ENCODE data around the gene GNL3. TPM values are rescaled to one million over a fixed set of nuclear protein-coding genes. Genes with fewer than 3 reads are reported as not detected.

Gene GNL3
- total RNA-seq, 2 experiments from 2014 or later, result 198 to 200 TPM

DNA sequence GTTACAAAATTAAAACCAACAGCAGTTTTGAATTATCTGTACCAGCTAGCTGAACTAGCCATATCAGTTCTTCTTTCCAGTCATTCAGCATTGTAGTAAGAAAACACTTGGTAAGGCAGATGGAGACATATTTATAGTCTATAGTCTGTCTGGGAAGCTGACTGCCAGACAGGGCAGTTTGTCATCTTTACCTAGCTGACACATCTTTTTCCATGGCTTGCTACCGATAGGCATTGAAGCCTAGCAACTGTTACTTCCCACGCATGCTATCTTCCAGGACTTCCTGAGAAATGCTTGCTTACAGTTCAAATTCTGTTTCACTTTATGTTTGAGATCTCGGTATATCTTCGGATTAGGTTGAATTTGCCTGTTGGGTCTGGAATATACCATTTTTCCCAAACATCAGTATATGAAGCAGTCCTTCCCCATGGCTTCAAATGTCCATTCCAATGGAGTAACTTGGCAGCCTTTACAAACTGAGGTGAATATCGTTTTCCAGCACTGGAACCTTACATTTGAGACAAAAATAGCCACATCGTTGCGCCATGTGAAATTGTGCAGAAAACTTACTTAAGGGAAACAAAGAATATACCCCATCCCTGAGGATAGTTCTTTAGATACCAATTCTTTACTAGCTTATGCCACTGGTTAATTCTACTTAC lies 8.8 kb downstream of the GNL3 start:
- DNase-seq, result no peak
- intact Hi-C loops (cut with micrococcal nuclease), result no loop called here
- H3K27ac Mint-ChIP-seq, result peak overlapping the region; percentile 35
- no peaks in the 10 kb centered on the region for H3K9me3 Mint-ChIP-seq
- H3K4me3 Mint-ChIP-seq, result no peak overlapping the region
- ChIA-PET POLR2A (interaction anchor here (1.1 to 10.1 kb wide), 4 partner anchors 8 to 11 kb away, joined by 5 to 101 read pairs (median 11); partner anchors contain the start of genes GLT8D1, GNL3 and SPCS1), CTCF (no interaction called here)
- H3K27me3 Mint-ChIP-seq, result no peaks in the 10 kb centered on the region
- no peak for ATAC-seq
- peaks cover 49% of the 10 kb centered on the region for H3K4me1 Mint-ChIP-seq (ENCODE audit: low read depth)
- peaks cover 61% of the 10 kb centered on the region for H3K36me3 Mint-ChIP-seq (ENCODE audit: low read depth)
- TF ChIP-seq, protein P1, sequence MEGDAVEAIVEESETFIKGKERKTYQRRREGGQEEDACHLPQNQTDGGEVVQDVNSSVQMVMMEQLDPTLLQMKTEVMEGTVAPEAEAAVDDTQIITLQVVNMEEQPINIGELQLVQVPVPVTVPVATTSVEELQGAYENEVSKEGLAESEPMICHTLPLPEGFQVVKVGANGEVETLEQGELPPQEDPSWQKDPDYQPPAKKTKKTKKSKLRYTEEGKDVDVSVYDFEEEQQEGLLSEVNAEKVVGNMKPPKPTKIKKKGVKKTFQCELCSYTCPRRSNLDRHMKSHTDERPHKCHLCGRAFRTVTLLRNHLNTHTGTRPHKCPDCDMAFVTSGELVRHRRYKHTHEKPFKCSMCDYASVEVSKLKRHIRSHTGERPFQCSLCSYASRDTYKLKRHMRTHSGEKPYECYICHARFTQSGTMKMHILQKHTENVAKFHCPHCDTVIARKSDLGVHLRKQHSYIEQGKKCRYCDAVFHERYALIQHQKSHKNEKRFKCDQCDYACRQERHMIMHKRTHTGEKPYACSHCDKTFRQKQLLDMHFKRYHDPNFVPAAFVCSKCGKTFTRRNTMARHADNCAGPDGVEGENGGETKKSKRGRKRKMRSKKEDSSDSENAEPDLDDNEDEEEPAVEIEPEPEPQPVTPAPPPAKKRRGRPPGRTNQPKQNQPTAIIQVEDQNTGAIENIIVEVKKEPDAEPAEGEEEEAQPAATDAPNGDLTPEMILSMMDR (IDR thresholded peaks at IDR 0.05), result no peak

DNA sequence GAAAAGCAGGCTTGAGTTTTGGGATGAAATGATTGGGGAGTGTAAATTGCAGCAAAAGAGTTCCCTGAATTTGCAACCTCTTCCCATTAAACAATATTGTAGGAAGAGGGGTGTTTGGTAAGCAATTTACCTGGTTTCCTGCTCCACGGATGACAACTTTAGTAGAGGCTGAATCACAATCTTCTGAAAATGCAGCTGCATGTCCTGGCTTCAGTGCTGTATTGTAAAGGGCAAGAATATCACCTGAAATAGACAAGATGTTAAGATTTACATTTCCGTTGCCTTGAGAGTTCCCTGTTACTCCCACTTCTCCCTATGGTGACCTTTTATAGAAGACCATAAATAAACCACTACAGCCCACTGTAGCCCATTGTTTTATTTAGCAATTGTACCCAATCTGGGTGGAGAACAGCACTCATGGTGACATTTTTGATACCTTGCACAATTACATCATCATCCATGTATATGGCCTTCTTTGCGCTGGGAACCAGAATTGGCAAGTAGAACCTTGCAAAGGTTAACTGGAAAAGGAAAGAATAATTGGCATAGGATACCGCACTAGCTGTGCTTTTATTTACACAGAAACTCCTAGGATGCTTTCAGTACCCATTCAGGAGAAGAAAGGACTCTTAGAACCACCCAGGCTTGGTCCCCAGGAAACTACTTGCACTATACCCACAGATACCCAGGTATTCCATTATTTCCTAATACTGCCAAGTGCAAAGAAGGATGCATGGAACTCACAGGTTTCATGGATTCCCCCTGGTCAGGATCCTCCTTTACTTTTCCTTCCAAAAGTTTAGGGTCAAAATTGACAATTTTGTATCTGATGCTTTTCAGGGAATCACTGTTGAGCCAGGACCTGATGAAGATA lies 10.2 kb downstream of the GNL3 start:
- TF ChIP-seq, protein P1 (IDR thresholded peaks at IDR 0.05), result no peak
- ChIA-PET POLR2A (interaction anchor here (0.6 to 3.6 kb wide), 7 partner anchors 7 to 50 kb away, joined by 3 to 15 read pairs (median 3); partner anchors contain the start of genes GLT8D1, GNL3 and SPCS1), CTCF (interaction anchor here (0.9 to 1.7 kb wide), 3 partner anchors 8 to 24 kb away, joined by 3 to 4 read pairs (median 3); no protein-coding TSS in a partner anchor)
- H3K9me3 Mint-ChIP-seq, result no peaks in the 10 kb centered on the region
- DNase-seq, result no peak
- peaks cover 49% of the 10 kb centered on the region for H3K36me3 Mint-ChIP-seq (ENCODE audit: low read depth)
- ATAC-seq, result no peak
- H3K27me3 Mint-ChIP-seq, result no peaks in the 10 kb centered on the region
- H3K27ac Mint-ChIP-seq, result peak overlapping the region; percentile 74
- intact Hi-C loops (cut with micrococcal nuclease), result no loop called here
- no peak overlapping the region for H3K4me3 Mint-ChIP-seq
- H3K4me1 Mint-ChIP-seq (ENCODE audit: low read depth), result peaks cover 42% of the 10 kb centered on the region

DNA sequence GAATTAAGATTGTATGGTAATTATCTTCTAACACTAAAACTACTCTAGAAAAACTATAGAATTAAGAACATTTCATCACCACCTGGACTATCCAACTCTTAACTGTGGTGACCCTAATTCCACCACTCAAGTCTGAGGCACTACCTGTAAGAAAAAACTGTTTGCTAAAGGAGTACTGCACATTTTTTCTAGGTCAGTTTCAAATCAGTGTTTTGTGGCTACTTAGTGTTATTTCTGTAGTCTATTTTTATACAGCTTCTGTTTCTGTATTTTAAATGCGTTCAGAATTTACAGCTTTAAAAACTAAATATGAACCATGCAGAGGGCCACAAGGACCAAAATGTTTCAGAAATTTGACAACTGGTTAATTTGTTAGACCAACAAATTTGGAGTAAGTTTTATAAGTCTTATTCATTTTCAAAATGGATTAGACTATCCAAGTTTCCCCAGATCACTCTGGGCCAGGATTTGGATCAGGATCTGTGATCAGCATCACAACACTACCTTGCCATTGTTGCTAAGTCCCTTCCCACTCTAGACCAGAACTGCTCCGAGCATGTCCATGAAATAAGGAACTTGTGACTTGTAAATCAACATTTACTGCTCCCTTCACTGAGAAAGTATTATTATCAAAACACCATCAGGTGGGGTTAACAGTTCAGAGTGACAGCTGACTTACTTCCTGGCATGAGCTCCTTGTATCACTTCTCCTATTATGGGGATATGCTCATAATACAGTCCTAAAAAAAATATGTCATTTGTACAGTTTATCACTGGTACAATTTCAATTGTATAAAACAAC lies 11.2 kb downstream of the GNL3 start:
- TF ChIP-seq, protein P1 (IDR thresholded peaks at IDR 0.05), result no peak
- Mint-ChIP-seq H3K27me3 (no peaks in the 10 kb centered on the region), H3K9me3 (no peaks in the 10 kb centered on the region), H3K36me3 (ENCODE audit: low read depth) (peaks cover 45% of the 10 kb centered on the region), H3K4me3 (no peak overlapping the region), H3K27ac (peak overlapping the region; percentile 81), H3K4me1 (ENCODE audit: low read depth) (peaks cover 37% of the 10 kb centered on the region)
- POLR2A ChIA-PET, result interaction anchor here (0.6 to 3.6 kb wide), 4 partner anchors 8 to 25 kb away, joined by 3 to 15 read pairs (median 3); partner anchors contain the start of genes GLT8D1, GNL3 and SPCS1
- DNase-seq, result no peak
- intact Hi-C loops (cut with micrococcal nuclease), result no loop called here
- CTCF ChIA-PET, result interaction anchor here (0.9 to 1.7 kb wide), 3 partner anchors 10 to 124 kb away, joined by 3 to 4 read pairs (median 3); no protein-coding TSS in a partner anchor
- ATAC-seq, result no peak

DNA sequence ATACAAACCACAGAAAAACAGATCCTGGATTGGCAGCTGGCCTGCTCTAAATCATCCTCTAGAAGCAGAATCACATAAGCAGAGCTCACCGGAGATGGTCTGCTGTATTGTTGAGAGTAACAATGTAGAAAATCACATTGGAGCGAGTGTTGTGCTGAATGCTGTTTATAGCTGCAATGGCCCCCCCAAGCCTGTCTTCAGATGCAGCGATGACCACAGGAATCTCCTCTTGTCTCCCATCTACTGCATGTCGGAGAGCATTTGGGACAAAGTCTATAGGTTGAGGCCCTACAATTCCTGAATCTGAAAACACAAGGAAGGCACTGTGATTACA lies 11.8 kb downstream of the GNL3 start:
- CTCF ChIA-PET, result interaction anchor here (1.1 kb wide), 1 partner anchor 124 kb away, joined by 3 read pairs; no protein-coding TSS in a partner anchor
- Mint-ChIP-seq H3K4me1 (ENCODE audit: low read depth) (peaks cover 37% of the 10 kb centered on the region), H3K36me3 (ENCODE audit: low read depth) (peaks cover 43% of the 10 kb centered on the region), H3K27me3 (no peaks in the 10 kb centered on the region), H3K9me3 (no peaks in the 10 kb centered on the region), H3K4me3 (no peak overlapping the region), H3K27ac (peak overlapping the region; percentile 81)
- TF ChIP-seq, protein P1 (IDR thresholded peaks at IDR 0.05), result no peak
- intact Hi-C loops (cut with micrococcal nuclease), result no loop called here
- no peak for DNase-seq
- ATAC-seq, result no peak
- POLR2A ChIA-PET, result interaction anchor here (0.9 to 3.6 kb wide), 2 partner anchors 9 to 11 kb away, joined by 3 to 15 read pairs; partner anchors contain the start of gene GNL3
